ENCODE data around the gene CAMK2N2.

GRCh38 chr3:184234224-184234623, 27.1 kb downstream of the CAMK2N2 start:
- no peak for TF ChIP-seq CTCF (IDR thresholded peaks at IDR 0.05)
- TF ChIP-seq POLR2AphosphoS5 (IDR thresholded peaks at IDR 0.05; ENCODE audit: low read depth, low read length): no peak
- TF ChIP-seq SIN3A (IDR thresholded peaks at IDR 0.05; ENCODE audit: borderline replicate concordance, insufficient read depth, low read depth, low read length): no peak
- TF ChIP-seq, protein P1, sequence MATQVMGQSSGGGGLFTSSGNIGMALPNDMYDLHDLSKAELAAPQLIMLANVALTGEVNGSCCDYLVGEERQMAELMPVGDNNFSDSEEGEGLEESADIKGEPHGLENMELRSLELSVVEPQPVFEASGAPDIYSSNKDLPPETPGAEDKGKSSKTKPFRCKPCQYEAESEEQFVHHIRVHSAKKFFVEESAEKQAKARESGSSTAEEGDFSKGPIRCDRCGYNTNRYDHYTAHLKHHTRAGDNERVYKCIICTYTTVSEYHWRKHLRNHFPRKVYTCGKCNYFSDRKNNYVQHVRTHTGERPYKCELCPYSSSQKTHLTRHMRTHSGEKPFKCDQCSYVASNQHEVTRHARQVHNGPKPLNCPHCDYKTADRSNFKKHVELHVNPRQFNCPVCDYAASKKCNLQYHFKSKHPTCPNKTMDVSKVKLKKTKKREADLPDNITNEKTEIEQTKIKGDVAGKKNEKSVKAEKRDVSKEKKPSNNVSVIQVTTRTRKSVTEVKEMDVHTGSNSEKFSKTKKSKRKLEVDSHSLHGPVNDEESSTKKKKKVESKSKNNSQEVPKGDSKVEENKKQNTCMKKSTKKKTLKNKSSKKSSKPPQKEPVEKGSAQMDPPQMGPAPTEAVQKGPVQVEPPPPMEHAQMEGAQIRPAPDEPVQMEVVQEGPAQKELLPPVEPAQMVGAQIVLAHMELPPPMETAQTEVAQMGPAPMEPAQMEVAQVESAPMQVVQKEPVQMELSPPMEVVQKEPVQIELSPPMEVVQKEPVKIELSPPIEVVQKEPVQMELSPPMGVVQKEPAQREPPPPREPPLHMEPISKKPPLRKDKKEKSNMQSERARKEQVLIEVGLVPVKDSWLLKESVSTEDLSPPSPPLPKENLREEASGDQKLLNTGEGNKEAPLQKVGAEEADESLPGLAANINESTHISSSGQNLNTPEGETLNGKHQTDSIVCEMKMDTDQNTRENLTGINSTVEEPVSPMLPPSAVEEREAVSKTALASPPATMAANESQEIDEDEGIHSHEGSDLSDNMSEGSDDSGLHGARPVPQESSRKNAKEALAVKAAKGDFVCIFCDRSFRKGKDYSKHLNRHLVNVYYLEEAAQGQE (IDR thresholded peaks at IDR 0.05; ENCODE audit: insufficient read depth in 1 of 2, low read depth in 2 of 2, low read length in 1 of 2): no peak
- no peak for TF ChIP-seq TCF7L2 (IDR thresholded peaks at IDR 0.05; ENCODE audit: low read depth, low read length)
